Suprapubic skin (tissue), 4 donors: Measurements from ENCODE around the gene CCDC127.

Source experiments
- EP300 ChIP-seq: sonication (generic); formaldehyde crosslinking; IDR thresholded peaks from one replicate; pipeline ENCODE4 v1.6.1; 2017; ENCODE audit warnings: antibody characterized with exemption
- POLR2A ChIP-seq, 2 donors: fragments of 450-650 bp; IDR thresholded peaks; one replicate each; pipeline ENCODE4 v1.6.1; 2017; ENCODE audit warnings: antibody characterized with exemption in 2 of 2, mild to moderate bottlenecking in 2 of 2, moderate library complexity in 2 of 2
- POLR2AphosphoS5 ChIP-seq, 3 donors: sonication (generic); formaldehyde crosslinking; IDR thresholded peaks; one replicate each; pipeline ENCODE4 v1.6.1; 2017; ENCODE audit warnings: antibody characterized with exemption in 3 of 3
- TF ChIP-seq, protein P1 (sequence below), 2 donors: fragments of 200-600 bp in 1 of 2; fragments of 450-650 bp in 1 of 2; sonication (generic) in 1 of 2; IDR thresholded peaks; one replicate each; pipeline ENCODE4 v1.5.1; 2016 to 2019; ENCODE audit warnings: antibody characterized with exemption in 2 of 2, mild to moderate bottlenecking in 1 of 2, moderate library complexity in 1 of 2

DNA sequence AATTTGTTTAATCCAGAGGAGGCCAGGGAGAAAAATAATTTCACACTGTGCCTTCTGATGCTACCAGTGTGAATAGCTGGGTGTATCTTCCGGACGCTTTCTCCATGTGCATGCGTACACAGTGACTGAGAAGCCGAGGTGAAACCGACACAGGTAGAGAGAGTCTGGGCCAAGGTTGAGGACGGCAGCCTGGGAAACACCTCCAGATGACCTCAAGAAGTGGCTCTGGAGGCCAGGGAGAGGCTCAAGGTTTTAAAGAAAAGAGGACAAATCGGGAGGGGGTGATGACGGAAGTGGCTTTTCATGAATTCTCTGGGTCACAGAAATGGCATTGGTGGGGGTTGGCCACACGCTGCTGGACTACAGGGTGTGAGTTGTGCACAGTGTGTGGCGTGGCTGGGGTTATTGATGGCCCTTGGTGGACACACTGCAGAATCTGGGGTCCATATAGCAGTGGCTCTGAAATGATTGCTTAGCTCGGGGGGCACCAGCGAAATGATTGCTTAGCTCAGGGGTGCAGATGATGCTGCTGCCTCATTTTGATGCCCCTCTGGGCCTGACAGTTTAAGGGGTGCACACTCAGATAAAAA is 60.7 kb downstream of the CCDC127 start:
- TF ChIP-seq POLR2A (IDR thresholded peaks at IDR 0.05) (no peak), EP300 (no peak), POLR2AphosphoS5 (IDR thresholded peaks at IDR 0.05) (no peak)
- TF ChIP-seq, protein P1, sequence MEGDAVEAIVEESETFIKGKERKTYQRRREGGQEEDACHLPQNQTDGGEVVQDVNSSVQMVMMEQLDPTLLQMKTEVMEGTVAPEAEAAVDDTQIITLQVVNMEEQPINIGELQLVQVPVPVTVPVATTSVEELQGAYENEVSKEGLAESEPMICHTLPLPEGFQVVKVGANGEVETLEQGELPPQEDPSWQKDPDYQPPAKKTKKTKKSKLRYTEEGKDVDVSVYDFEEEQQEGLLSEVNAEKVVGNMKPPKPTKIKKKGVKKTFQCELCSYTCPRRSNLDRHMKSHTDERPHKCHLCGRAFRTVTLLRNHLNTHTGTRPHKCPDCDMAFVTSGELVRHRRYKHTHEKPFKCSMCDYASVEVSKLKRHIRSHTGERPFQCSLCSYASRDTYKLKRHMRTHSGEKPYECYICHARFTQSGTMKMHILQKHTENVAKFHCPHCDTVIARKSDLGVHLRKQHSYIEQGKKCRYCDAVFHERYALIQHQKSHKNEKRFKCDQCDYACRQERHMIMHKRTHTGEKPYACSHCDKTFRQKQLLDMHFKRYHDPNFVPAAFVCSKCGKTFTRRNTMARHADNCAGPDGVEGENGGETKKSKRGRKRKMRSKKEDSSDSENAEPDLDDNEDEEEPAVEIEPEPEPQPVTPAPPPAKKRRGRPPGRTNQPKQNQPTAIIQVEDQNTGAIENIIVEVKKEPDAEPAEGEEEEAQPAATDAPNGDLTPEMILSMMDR (IDR thresholded peaks at IDR 0.05), result no peak
